Measurements from ENCODE around the gene WWC2. TPM values are rescaled to one million over a fixed set of nuclear protein-coding genes. Genes with fewer than 3 reads are reported as not detected.

WWC2 gene
- total RNA-seq, 1 experiment from 2014 or later, result 126 TPM

- peaks cover 40% of the 10 kb centered on the region for H3K4me1 Mint-ChIP-seq
- DNase-seq (ENCODE audit: low spot score), result no peak
- no peaks in the 10 kb centered on the region for H3K27me3 Mint-ChIP-seq (ENCODE audit: low read depth)
- peak; percentile 29 for ATAC-seq
- no peak overlapping the region for H3K4me3 Mint-ChIP-seq
- H3K36me3 Mint-ChIP-seq, result no peaks in the 10 kb centered on the region
- TF ChIP-seq, protein P1, sequence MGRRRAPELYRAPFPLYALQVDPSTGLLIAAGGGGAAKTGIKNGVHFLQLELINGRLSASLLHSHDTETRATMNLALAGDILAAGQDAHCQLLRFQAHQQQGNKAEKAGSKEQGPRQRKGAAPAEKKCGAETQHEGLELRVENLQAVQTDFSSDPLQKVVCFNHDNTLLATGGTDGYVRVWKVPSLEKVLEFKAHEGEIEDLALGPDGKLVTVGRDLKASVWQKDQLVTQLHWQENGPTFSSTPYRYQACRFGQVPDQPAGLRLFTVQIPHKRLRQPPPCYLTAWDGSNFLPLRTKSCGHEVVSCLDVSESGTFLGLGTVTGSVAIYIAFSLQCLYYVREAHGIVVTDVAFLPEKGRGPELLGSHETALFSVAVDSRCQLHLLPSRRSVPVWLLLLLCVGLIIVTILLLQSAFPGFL (CRISPR knock-in tag; IDR thresholded peaks at IDR 0.05; ENCODE audit: borderline replicate concordance), result no peak
- TF ChIP-seq NFE2L1 (CRISPR knock-in tag; IDR thresholded peaks at IDR 0.05), result no peak
- TF ChIP-seq CTCF (IDR thresholded peaks at IDR 0.05), result no peak
- no peak for TF ChIP-seq IRF2 (CRISPR knock-in tag; IDR thresholded peaks at IDR 0.05; ENCODE audit: borderline replicate concordance, low read depth)
- H3K27ac Mint-ChIP-seq, result no peak overlapping the region
- POLR2A ChIA-PET, result no interaction called here
- CTCF ChIA-PET, result interaction anchor here (1.4 to 1.8 kb wide), 2 partner anchors 26 to 177 kb away, joined by 3 to 4 read pairs; no protein-coding TSS in a partner anchor
- peaks cover 3% of the 10 kb centered on the region; the same call in 1 of the 2 replicates for H3K9me3 Mint-ChIP-seq
Observed at GRCh38 chr4:183078634-183079033, 20.4 kb upstream of the WWC2 start.

DNA sequence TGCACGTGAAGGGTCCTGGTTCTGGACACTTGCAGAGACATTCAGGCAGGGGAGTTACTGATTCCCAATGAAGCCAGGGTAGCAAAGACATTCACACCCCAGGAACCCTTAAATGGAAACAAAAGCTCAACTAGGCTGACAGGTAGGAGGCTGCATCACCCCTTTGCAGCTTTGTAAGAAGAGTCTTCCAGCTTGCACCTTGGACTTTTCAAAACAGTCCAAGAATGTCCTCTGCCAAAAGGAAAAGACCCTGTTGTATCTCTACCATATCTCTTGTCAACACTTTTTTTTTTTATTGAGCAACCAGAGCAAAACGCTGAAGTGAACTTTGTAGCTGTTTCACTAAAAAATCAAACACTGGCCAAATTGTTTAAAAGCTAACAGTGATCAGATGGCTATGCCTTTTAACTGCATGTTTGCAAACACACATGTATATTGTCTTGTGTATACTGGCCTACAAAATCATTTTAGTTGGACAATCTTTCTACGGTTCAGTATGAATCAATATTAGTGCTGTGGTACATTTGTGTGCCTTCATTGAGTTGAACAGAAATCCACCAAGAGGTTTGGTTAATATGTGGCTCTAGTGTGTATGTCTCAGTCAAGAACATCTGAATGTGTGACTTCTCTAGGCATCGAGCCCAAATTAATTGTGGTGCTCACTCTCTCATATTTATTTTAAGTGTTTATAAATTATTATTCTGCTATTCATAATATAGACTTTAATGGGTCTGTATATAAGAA, 18.5 kb upstream of the WWC2 start:
- TF ChIP-seq SMAD4 (CRISPR knock-in tag; IDR thresholded peaks at IDR 0.05) (no peak), SMAD3 (CRISPR knock-in tag; IDR thresholded peaks at IDR 0.05; ENCODE audit: borderline replicate concordance) (no peak), GABPB1 (CRISPR knock-in tag; IDR thresholded peaks at IDR 0.05) (peak; percentile 36; the same call in 1 of the 2 replicates)
- ChIA-PET CTCF (interaction anchor here (0.7 to 2.0 kb wide), 5 partner anchors 18 to 182 kb away, joined by 3 to 10 read pairs (median 4); no protein-coding TSS in a partner anchor), POLR2A (interaction anchor here (0.6 kb wide), 1 partner anchor 170 kb away, joined by 4 read pairs; no protein-coding TSS in a partner anchor)
- Mint-ChIP-seq H3K27ac (no peak overlapping the region), H3K9me3 (peaks cover 3% of the 10 kb centered on the region; the same call in 1 of the 2 replicates), H3K4me1 (peaks cover 20% of the 10 kb centered on the region), H3K27me3 (ENCODE audit: low read depth) (no peaks in the 10 kb centered on the region; the same call in 1 of the 2 replicates), H3K36me3 (no peaks in the 10 kb centered on the region), H3K4me3 (no peak overlapping the region)
- DNase-seq (ENCODE audit: low spot score), result no peak
- ATAC-seq, result peak; percentile 38

DNA sequence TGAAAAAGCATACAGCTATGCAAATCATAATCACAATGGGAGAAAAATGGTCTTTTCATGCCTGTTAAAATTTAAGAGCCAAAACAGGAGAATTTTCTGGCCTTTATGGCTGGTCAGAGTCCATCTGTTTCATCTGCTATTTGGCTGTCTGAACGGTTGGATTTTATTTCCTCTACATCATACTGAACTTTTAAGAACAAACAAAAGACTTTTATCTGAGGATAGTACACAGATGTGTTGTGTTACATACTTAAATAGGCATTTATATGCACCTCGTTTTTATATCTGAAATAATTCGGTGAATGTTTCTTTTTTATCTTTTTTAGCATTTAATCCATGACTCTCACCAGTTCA, 18.0 kb upstream of the WWC2 start:
- H3K4me3 Mint-ChIP-seq, result no peak overlapping the region
- TF ChIP-seq E2F1 (CRISPR knock-in tag; IDR thresholded peaks at IDR 0.05) (no peak), EMX1 (CRISPR knock-in tag; IDR thresholded peaks at IDR 0.05) (no peak), ZNF121 (CRISPR knock-in tag; IDR thresholded peaks at IDR 0.05) (no peak), GRHL2 (CRISPR knock-in tag; IDR thresholded peaks at IDR 0.05; ENCODE audit: insufficient replicate concordance, severe bottlenecking) (no peak), CBFB (CRISPR knock-in tag; IDR thresholded peaks at IDR 0.05; ENCODE audit: low read depth) (no peak)
- TF ChIP-seq, protein P2, sequence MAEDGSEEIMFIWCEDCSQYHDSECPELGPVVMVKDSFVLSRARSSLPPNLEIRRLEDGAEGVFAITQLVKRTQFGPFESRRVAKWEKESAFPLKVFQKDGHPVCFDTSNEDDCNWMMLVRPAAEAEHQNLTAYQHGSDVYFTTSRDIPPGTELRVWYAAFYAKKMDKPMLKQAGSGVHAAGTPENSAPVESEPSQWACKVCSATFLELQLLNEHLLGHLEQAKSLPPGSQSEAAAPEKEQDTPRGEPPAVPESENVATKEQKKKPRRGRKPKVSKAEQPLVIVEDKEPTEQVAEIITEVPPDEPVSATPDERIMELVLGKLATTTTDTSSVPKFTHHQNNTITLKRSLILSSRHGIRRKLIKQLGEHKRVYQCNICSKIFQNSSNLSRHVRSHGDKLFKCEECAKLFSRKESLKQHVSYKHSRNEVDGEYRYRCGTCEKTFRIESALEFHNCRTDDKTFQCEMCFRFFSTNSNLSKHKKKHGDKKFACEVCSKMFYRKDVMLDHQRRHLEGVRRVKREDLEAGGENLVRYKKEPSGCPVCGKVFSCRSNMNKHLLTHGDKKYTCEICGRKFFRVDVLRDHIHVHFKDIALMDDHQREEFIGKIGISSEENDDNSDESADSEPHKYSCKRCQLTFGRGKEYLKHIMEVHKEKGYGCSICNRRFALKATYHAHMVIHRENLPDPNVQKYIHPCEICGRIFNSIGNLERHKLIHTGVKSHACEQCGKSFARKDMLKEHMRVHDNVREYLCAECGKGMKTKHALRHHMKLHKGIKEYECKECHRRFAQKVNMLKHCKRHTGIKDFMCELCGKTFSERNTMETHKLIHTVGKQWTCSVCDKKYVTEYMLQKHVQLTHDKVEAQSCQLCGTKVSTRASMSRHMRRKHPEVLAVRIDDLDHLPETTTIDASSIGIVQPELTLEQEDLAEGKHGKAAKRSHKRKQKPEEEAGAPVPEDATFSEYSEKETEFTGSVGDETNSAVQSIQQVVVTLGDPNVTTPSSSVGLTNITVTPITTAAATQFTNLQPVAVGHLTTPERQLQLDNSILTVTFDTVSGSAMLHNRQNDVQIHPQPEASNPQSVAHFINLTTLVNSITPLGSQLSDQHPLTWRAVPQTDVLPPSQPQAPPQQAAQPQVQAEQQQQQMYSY (CRISPR knock-in tag; IDR thresholded peaks at IDR 0.05), result no peak
- TF ChIP-seq, protein P3, sequence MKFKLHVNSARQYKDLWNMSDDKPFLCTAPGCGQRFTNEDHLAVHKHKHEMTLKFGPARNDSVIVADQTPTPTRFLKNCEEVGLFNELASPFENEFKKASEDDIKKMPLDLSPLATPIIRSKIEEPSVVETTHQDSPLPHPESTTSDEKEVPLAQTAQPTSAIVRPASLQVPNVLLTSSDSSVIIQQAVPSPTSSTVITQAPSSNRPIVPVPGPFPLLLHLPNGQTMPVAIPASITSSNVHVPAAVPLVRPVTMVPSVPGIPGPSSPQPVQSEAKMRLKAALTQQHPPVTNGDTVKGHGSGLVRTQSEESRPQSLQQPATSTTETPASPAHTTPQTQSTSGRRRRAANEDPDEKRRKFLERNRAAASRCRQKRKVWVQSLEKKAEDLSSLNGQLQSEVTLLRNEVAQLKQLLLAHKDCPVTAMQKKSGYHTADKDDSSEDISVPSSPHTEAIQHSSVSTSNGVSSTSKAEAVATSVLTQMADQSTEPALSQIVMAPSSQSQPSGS (CRISPR knock-in tag; IDR thresholded peaks at IDR 0.05; ENCODE audit: borderline replicate concordance, low read depth), result no peak
- TF ChIP-seq, protein P4, sequence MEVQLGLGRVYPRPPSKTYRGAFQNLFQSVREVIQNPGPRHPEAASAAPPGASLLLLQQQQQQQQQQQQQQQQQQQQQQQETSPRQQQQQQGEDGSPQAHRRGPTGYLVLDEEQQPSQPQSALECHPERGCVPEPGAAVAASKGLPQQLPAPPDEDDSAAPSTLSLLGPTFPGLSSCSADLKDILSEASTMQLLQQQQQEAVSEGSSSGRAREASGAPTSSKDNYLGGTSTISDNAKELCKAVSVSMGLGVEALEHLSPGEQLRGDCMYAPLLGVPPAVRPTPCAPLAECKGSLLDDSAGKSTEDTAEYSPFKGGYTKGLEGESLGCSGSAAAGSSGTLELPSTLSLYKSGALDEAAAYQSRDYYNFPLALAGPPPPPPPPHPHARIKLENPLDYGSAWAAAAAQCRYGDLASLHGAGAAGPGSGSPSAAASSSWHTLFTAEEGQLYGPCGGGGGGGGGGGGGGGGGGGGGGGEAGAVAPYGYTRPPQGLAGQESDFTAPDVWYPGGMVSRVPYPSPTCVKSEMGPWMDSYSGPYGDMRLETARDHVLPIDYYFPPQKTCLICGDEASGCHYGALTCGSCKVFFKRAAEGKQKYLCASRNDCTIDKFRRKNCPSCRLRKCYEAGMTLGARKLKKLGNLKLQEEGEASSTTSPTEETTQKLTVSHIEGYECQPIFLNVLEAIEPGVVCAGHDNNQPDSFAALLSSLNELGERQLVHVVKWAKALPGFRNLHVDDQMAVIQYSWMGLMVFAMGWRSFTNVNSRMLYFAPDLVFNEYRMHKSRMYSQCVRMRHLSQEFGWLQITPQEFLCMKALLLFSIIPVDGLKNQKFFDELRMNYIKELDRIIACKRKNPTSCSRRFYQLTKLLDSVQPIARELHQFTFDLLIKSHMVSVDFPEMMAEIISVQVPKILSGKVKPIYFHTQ (CRISPR knock-in tag; IDR thresholded peaks at IDR 0.05), result no peak
- TF ChIP-seq, protein P1 (CRISPR knock-in tag; IDR thresholded peaks at IDR 0.05; ENCODE audit: borderline replicate concordance), result no peak

More for the DNA sequence above, 18.0 kb upstream of the WWC2 start:
- H3K27ac Mint-ChIP-seq, result no peak overlapping the region
- peaks cover 3% of the 10 kb centered on the region; the same call in 1 of the 2 replicates for H3K9me3 Mint-ChIP-seq
- H3K4me1 Mint-ChIP-seq, result peaks cover 15% of the 10 kb centered on the region
- POLR2A ChIA-PET, result no interaction called here
- ATAC-seq, result no peak
- no peaks in the 10 kb centered on the region; the same call in 1 of the 2 replicates for H3K27me3 Mint-ChIP-seq (ENCODE audit: low read depth)
- DNase-seq (ENCODE audit: low spot score), result no peak
- H3K36me3 Mint-ChIP-seq, result no peaks in the 10 kb centered on the region
- CTCF ChIA-PET, result interaction anchor here (1.2 to 2.0 kb wide), 2 partner anchors 175 to 181 kb away, joined by 8 to 10 read pairs; no protein-coding TSS in a partner anchor
